ENCODE results near the gene ADH7.
"Not testable (repeated sequence)": the region's sequence is repeated elsewhere in the genome, so short reads cannot be mapped to it uniquely, and the experiment has no call there.

GRCh38 chr4:99367817-99368216 is 67.3 kb downstream of the ADH7 start:
- TF ChIP-seq CTCF (IDR thresholded peaks at IDR 0.05; ENCODE audit: poor library complexity); EZH2phosphoT487 (IDR thresholded peaks at IDR 0.05; ENCODE audit: low read depth, severe bottlenecking, unreplicated experiment); EZH2 (IDR thresholded peaks at IDR 0.05; ENCODE audit: borderline replicate concordance): not testable (repeated sequence)

Data from hepatocyte (in vitro differentiated cells).